GM19438 (cell line): ENCODE data around the gene DYSF.

Experiments used
- ATAC-seq: cut with Tn5 transposase; IDR thresholded peaks from one replicate; pipeline ENCODE4 v1.9.1; 2021; ENCODE audit warnings: low read depth; ENCODE audit not compliant: unreplicated experiment

Gene DYSF

GRCh38 chr2:71696381-71696780 lies 243.0 kb downstream of the DYSF start:
- ATAC-seq = no peak

GRCh38 chr2:71697106-71698004 lies 244.0 kb downstream of the DYSF start:
- no peak for ATAC-seq

GRCh38 chr2:71699428-71699827 lies 246.1 kb downstream of the DYSF start:
- no peak for ATAC-seq

- no peak for ATAC-seq
These were observed 246.8 kb downstream of the DYSF start for GRCh38 chr2:71700041-71700657.

- ATAC-seq = no peak
These were observed 247.5 kb downstream of the DYSF start for GRCh38 chr2:71700658-71701397.

- no peak for ATAC-seq
These were observed 249.0 kb downstream of the DYSF start for GRCh38 chr2:71702071-71702970.

- no peak for ATAC-seq
These were observed 249.9 kb downstream of the DYSF start for GRCh38 chr2:71702971-71703898.

- ATAC-seq = no peak
These were observed 250.8 kb downstream of the DYSF start for GRCh38 chr2:71704131-71704561.

GRCh38 chr2:71704688-71705087 lies 251.3 kb downstream of the DYSF start:
- ATAC-seq = no peak

- ATAC-seq = no peak
These were observed 252.0 kb downstream of the DYSF start for GRCh38 chr2:71705171-71705960.

- ATAC-seq = no peak
These were observed 252.8 kb downstream of the DYSF start for GRCh38 chr2:71706121-71706520.

GRCh38 chr2:71706836-71707235 lies 253.5 kb downstream of the DYSF start:
- ATAC-seq = no peak

GRCh38 chr2:71710367-71711132 lies 257.2 kb downstream of the DYSF start:
- no peak for ATAC-seq

- ATAC-seq = no peak
These were observed 257.9 kb downstream of the DYSF start for GRCh38 chr2:71711133-71711855.

GRCh38 chr2:71712158-71712818 lies 258.9 kb downstream of the DYSF start:
- no peak for ATAC-seq
